ENCODE data around the gene DCDC1. TPM values are rescaled to one million over a fixed set of nuclear protein-coding genes. Genes with fewer than 3 reads are reported as not detected.

DCDC1 gene
- total RNA-seq, 1 experiment from 2014 or later, result 0.58 TPM

- no peak overlapping the region for H3K27ac ChIP-seq (ENCODE audit: low read depth, low read length, poor library complexity, severe bottlenecking)
- BruUV-seq (replicated peaks), result no TSS peak
- intact Hi-C loops (cut with micrococcal nuclease; ENCODE audit: unreplicated experiment), result no loop called here
- peaks cover 5% of the 10 kb centered on the region for H3K27me3 ChIP-seq (replicated peaks; ENCODE audit: insufficient read depth, low read depth, low read length, poor library complexity)
- no peak for DNase-seq (ENCODE audit: low spot score)
- CTCF ChIA-PET, result no interaction called here
- no peaks in the 10 kb centered on the region for H3K9me3 ChIP-seq (ENCODE audit: low read depth, low read length, poor library complexity, severe bottlenecking)
- TF ChIP-seq EZH2 (IDR thresholded peaks at IDR 0.05; ENCODE audit: borderline replicate concordance, low read depth, low read length, poor library complexity, severe bottlenecking) (no peak), CTCF (conservative IDR thresholded peaks at IDR 0.05; ENCODE audit: low read depth, low read length) (no peak)
- H3K4me1 ChIP-seq (ENCODE audit: insufficient read depth, low read length, poor library complexity, severe bottlenecking), result no peaks in the 10 kb centered on the region
- H3K4me3 ChIP-seq (ENCODE audit: low read depth, low read length, poor library complexity, severe bottlenecking), result no peak overlapping the region
- POLR2A ChIA-PET (ENCODE audit: low non-redundant PET), result no interaction called here
- no peaks in the 10 kb centered on the region for H3K36me3 ChIP-seq (ENCODE audit: insufficient read depth, low read length, poor library complexity, severe bottlenecking)
Observed at GRCh38 chr11:31026315-31026714, 343.2 kb downstream of the DCDC1 start.

- ChIA-PET POLR2A (ENCODE audit: low non-redundant PET) (no interaction called here), CTCF (interaction anchor here (0.6 kb wide), 1 partner anchor 319 kb away, joined by 3 read pairs; no protein-coding TSS in a partner anchor)
- Histone ChIP-seq H3K4me1 (ENCODE audit: insufficient read depth, low read length, poor library complexity, severe bottlenecking) (no peaks in the 10 kb centered on the region), H3K4me3 (ENCODE audit: low read depth, low read length, poor library complexity, severe bottlenecking) (no peak overlapping the region), H3K27me3 (replicated peaks; ENCODE audit: insufficient read depth, low read depth, low read length, poor library complexity) (peaks cover 4% of the 10 kb centered on the region), H3K9me3 (ENCODE audit: low read depth, low read length, poor library complexity, severe bottlenecking) (no peaks in the 10 kb centered on the region), H3K27ac (ENCODE audit: low read depth, low read length, poor library complexity, severe bottlenecking) (no peak overlapping the region), H3K36me3 (ENCODE audit: insufficient read depth, low read length, poor library complexity, severe bottlenecking) (no peaks in the 10 kb centered on the region)
- intact Hi-C loops (cut with micrococcal nuclease; ENCODE audit: unreplicated experiment), result no loop called here
- DNase-seq (ENCODE audit: low spot score), result no peak
- BruUV-seq (replicated peaks), result no TSS peak
- TF ChIP-seq CTCF (conservative IDR thresholded peaks at IDR 0.05; ENCODE audit: low read depth, low read length) (no peak), EZH2 (IDR thresholded peaks at IDR 0.05; ENCODE audit: borderline replicate concordance, low read depth, low read length, poor library complexity, severe bottlenecking) (no peak)
Observed at GRCh38 chr11:31022080-31022479, 347.5 kb downstream of the DCDC1 start.

GRCh38 chr11:31019786-31020185 is 349.8 kb downstream of the DCDC1 start:
- ChIA-PET CTCF (no interaction called here), POLR2A (ENCODE audit: low non-redundant PET) (no interaction called here)
- no TSS peak for BruUV-seq (replicated peaks)
- no peaks in the 10 kb centered on the region for H3K36me3 ChIP-seq (ENCODE audit: insufficient read depth, low read length, poor library complexity, severe bottlenecking)
- no peaks in the 10 kb centered on the region for H3K4me1 ChIP-seq (ENCODE audit: insufficient read depth, low read length, poor library complexity, severe bottlenecking)
- TF ChIP-seq EZH2 (IDR thresholded peaks at IDR 0.05; ENCODE audit: borderline replicate concordance, low read depth, low read length, poor library complexity, severe bottlenecking) (no peak), CTCF (conservative IDR thresholded peaks at IDR 0.05; ENCODE audit: low read depth, low read length) (no peak)
- no peak for DNase-seq (ENCODE audit: low spot score)
- no peak overlapping the region for H3K4me3 ChIP-seq (ENCODE audit: low read depth, low read length, poor library complexity, severe bottlenecking)
- intact Hi-C loops (cut with micrococcal nuclease; ENCODE audit: unreplicated experiment), result no loop called here
- peaks cover 4% of the 10 kb centered on the region for H3K27me3 ChIP-seq (replicated peaks; ENCODE audit: insufficient read depth, low read depth, low read length, poor library complexity)
- H3K27ac ChIP-seq (ENCODE audit: low read depth, low read length, poor library complexity, severe bottlenecking), result no peak overlapping the region
- H3K9me3 ChIP-seq (ENCODE audit: low read depth, low read length, poor library complexity, severe bottlenecking), result no peaks in the 10 kb centered on the region

Measured in A673 (cell line).